HG03575 (cell line): ENCODE results near the gene FAM50B.
A peak's percentile ranks its signal among the peaks of the same experiment; 100 is the strongest.

Source experiments
- ATAC-seq: cut with Tn5 transposase; IDR thresholded peaks from one replicate; pipeline ENCODE4 v1.9.1; 2021; ENCODE audit not compliant: unreplicated experiment, insufficient number of reproducible peaks, low FRiP score; ENCODE audit errors: extremely low read depth

The FAM50B gene, protein sequence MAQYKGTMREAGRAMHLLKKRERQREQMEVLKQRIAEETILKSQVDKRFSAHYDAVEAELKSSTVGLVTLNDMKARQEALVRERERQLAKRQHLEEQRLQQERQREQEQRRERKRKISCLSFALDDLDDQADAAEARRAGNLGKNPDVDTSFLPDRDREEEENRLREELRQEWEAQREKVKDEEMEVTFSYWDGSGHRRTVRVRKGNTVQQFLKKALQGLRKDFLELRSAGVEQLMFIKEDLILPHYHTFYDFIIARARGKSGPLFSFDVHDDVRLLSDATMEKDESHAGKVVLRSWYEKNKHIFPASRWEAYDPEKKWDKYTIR

GRCh38 chr6:3848925-3849605 is at the start of gene FAM50B:
Gene FAM50B (plus strand): TSS chr6:3849373. CDS start chr6:3849812, 439 bp downstream.
- ATAC-seq, result peak; percentile 81

DNA sequence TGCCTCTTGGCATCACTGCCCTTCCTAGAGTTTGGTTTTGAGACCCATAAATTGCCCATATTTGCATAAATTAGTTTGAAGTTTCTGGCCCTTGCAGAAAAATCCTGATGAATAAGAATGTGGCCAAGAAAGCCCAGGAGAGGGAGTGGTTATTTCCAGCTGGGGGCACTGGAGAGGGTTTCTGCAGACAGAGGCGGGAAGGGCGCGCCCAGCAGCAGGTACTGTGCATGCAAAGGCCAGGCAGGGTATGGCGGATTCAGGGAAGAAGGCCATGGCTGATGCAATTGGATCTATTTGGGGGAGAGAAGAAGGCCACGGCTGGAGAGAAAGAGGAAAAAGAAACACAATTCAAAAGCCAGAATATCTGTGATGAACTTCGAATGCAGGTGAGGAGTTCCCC is 49.5 kb upstream of the FAM50B start:
- ATAC-seq, result no peak

DNA sequence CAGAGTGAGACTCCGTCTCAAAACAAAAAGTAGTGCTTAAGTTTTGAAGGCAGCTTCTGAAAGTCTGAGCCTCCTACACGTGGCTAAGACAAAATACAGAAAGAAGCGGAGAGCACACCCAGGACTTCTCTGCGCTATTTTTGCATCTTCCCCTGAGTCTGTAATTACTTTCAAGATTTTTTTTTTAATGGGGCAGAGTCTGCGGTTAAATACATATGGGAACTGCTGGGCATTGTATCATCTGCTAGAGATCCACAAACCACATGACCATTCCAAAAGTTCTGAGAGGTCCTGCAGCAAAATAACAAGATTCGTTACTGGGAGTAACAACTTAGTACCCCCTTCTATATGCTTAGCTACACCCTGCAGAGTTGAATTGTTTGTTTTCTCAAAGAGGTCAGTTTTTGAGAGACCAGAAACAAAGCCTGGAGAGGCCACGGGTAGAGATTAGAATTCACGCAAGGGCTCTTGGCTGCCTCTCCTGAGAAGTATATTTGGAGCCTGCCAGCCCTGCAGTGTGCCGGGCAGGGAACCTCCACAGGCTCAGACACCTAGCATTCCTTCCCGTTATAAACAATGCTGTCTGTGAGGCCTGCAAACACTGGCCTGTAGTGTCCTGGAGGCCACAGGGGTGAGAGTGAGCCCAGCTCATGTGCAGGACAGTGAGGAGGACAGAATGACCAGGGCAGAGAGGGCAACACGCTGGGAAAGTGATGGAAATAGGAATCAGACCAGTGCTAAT is 48.2 kb upstream of the FAM50B start:
- ATAC-seq, result no peak

GRCh38 chr6:3801960-3802359 is 47.2 kb upstream of the FAM50B start:
- ATAC-seq, result no peak

GRCh38 chr6:3803627-3804468 is 45.3 kb upstream of the FAM50B start:
- ATAC-seq, result no peak

GRCh38 chr6:3804964-3805363 is 44.2 kb upstream of the FAM50B start:
- no peak for ATAC-seq

DNA sequence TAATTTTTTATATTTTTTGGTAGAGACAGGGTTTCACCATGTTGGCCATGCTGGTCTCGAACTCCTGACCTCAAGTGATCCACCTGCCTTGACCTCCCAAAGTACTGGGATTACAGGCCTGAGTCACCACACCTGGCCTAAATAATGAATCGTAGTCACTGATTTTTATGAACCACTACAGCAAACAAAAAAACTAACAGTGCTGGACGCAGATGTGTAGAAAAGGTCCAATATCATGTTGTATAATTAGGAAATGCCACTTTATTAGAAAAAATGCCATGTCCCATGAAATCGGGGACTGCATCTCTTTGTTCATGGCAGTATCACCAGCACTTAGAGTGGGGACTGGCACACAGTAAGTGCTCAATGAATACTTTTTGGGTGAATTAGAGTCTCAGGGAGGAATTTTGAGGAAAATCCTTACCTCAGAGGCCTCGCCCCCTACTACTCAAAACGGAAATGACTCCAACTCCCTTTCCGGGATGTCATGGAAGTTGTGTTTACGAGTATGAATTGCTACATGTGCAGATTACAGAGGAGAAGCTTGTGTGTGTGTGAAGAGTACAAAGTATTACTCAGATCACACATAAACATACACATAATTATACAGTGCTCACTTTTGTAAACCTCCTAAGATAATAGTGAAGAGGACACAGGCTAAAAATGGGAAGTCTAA is 43.6 kb upstream of the FAM50B start:
- ATAC-seq, result no peak

GRCh38 chr6:3806169-3806922 is 42.8 kb upstream of the FAM50B start:
- no peak for ATAC-seq

DNA sequence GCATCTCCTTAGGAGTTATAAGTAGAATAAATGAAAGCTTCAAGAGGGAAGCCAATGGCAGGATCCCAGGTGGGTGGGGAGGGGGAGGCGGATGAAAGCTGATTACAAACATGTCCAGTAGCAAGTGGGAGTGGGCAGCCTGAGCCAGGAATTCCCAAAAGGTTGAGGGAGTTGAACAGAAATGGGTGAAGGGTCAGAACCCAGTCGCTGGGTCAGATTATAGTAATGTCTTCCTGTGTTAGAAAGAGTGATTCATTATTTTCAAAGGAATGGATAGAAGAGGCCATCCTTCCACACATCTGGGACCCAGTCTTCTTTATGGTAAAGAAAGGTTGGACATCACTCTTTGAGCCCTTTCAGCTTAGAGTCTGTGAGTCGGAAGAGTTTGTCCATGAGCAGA is 41.0 kb upstream of the FAM50B start:
- no peak for ATAC-seq

DNA sequence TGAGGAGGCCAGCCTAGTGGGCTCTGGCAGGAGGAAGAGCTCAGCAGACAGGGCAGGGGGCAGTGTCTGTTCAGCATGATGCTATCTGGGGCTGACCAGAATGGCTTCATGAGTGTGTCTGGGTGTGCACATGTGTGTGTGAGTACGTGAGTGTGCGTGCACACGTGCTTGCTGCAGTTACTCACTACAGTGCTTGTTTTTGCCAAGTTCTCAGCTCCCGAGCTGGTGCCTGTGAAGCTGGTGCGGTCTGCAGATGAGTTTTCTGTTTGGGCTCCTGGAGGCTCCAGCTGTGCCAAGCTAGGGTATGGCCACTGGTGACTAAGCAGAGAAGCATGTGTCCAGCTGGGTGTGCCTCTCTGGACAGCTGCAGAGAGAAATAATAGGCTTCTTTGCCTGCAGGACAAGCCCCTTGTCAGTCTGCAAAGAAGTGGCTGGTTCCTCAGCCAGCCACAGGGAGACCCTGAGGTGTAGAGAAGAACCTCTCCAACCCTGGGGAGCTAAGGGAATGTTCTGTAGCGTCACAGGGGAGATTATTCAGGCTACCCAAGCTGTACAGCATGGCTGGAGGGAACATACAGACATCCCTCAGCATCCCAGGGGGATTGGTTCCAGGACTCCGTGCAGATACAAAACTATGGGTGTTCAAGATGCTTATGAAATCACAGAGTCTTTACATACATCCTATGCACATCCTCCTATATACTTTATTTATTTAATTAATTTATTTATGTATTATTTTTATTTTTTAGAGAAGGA is 40.2 kb upstream of the FAM50B start:
- ATAC-seq, result no peak

DNA sequence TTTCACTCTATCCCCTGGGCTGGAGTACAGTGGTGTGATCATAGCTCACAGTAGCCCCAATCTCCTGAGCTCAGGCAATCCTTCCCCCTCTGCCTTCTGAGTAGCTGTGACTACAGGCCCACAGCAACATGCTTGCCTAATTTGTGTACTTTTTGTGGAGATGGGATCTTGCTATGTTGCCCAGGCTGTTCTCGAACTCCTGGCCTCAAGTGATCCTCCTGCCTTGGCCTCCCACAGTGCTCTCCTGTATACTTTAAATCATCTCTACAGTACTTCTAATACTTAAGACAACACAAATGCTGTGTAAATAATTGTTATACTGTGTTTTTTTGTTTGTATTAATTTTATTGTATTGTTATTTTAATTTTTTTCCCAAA is 39.7 kb upstream of the FAM50B start:
- no peak for ATAC-seq

DNA sequence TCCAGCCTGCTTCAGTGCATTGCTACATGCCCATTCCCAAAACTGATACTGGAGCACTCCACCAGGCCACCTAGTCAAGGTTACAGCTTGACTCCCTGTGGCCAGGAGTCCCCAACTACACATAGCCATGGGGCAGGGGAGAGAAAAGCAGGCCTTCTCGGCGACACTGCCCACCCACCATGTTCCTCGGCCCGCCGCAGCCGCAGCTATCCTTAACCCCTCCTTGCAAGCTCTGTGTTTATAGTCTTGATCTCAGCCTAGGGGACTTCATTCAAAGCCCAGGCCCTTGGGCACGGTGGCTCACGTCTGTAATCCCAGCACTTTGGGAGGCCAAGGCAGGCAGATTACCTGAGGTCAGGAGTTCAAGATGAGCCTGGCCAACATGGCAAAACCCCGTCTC is 39.2 kb upstream of the FAM50B start:
- no peak for ATAC-seq

GRCh38 chr6:3811191-3811590 is 38.0 kb upstream of the FAM50B start:
- ATAC-seq, result no peak

DNA sequence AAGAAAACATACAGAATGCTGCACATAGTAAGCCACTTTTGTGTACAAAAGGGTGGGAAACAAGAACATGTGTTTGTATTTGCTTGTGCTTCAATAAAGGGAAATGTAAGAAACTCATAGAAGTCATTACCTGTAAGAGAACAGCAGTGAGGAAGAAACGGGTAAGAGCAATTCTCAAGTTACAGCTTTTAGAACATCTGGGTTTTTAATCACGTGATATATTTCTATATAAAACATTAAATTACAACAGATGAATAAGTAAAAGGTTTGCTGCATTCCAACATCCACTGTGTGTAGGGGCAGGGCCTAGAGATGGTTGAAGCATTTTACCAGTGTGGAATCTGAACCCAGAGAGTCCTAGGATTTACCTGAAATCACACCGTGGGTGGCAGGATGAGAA is 36.6 kb upstream of the FAM50B start:
- no peak for ATAC-seq

DNA sequence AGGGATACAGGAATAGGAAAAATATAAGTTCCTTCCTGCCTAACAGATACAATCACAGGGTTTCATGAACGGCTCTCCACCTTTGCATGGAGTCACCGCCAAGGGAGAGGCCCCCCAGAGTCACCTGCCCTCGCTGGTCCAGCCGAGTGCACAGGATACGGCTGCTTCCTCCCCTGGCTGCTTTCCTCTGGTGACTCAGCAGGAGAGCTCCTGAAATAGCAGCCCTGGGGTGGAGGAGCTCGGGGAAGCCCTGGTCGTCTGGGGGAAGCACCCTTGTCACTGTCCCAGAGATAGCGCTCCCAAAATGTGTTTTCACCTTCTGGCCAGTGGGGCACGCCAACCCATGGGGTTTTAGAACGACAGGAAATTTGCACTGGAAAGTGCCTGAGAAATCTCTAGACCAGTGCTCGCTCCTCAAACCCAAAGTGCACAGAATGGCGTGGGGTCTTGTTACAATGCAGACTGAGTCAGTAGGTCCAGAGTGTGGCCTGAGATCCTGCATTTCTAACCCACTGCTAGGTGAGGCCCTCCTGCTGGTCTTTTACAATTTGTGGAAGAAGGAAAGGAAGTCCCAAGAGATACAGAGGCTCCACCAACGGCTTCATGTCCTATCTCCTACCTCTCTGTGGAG is 35.9 kb upstream of the FAM50B start:
- no peak for ATAC-seq

- no peak for ATAC-seq
These were observed 35.3 kb upstream of the FAM50B start for GRCh38 chr6:3813918-3814317.

GRCh38 chr6:3814539-3814938 is 34.6 kb upstream of the FAM50B start:
- ATAC-seq, result no peak
